ENCODE results near the gene CNOT4.

DNA sequence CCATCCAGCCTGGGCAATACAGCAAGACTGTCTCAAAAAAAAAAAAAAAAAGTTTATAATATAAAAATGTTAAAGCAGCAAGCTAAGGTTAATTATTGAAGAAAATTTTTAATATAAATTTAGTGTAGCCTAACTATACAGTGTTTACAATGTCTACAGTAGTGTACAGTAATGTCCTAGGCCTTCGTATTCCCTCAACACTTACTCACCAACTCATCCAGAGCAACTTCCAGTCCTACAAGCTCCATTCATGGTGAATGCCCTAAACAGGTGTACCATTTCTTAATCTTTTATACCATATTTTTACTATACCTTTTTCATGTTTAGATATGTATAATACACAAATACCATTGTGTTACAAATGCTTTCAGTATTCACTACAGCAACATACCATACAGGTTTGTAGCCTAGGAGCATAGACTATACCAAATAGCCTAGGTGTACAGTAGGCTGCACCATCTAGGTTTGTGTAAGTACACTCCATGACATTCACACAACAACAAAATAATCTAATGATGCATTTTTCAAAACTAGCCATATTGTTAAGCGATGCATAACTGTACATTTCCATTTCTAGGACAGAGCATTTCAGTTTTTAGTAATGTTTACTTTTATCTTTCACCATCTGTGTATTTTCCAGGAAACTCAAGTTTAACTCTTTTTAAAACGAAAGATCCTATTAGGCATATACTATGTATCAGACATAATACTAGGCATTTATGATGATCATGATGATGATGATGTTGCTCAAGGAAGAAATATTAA lies 43.3 kb downstream of the CNOT4 start:
- TF ChIP-seq CTCF (IDR thresholded peaks at IDR 0.05) (no peak), POLR2A (IDR thresholded peaks at IDR 0.05) (no peak), POLR2AphosphoS5 (IDR thresholded peaks at IDR 0.05) (no peak)
